ENCODE results near the gene CEP170B. TPM values are rescaled to one million over a fixed set of nuclear protein-coding genes. Genes with fewer than 3 reads are reported as not detected.
A peak's percentile ranks its signal among the peaks of the same experiment; 100 is the strongest.
"Not testable (repeated sequence)": the region's sequence is repeated elsewhere in the genome, so short reads cannot be mapped to it uniquely, and the experiment has no call there.

Gene CEP170B
- polyA plus RNA-seq, 3 donors, result 11.1 to 21.6 (median 15.3) TPM

DNA sequence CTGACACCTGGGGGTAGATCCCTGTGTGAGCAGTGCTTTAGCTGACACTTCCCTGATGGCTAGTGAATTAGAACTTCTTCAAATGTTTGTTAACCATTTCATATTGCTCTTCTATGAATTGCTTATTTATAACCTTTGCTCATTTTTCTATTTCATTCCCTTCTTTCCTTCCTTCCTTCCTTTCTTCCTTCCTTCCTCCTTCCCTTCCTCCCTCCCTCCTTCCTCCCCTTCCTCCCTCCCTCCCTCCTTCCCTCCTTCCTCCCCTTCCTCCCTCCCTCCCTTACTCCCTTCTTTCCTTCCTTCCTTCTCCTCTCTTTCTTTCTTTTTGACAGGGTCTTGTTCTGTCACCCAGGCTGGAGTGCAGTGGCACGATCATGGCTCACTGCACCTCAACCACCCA, 23.3 kb upstream of the CEP170B start:
- DNase-seq (ENCODE audit: extremely low read depth in 1 of 11, low read depth in 9 of 11, low spot score in 4 of 11), result no peak

- DNase-seq (ENCODE audit: extremely low read depth in 1 of 11, low read depth in 9 of 11, low spot score in 4 of 11), result no peak
These were observed 22.1 kb upstream of the CEP170B start for GRCh38 chr14:104843006-104843405.

- peak in 2 of 11 donors; percentile 19 to 22 for DNase-seq (ENCODE audit: extremely low read depth in 1 of 11, low read depth in 9 of 11, low spot score in 4 of 11)
These were observed 21.4 kb upstream of the CEP170B start for GRCh38 chr14:104843442-104844305.

DNA sequence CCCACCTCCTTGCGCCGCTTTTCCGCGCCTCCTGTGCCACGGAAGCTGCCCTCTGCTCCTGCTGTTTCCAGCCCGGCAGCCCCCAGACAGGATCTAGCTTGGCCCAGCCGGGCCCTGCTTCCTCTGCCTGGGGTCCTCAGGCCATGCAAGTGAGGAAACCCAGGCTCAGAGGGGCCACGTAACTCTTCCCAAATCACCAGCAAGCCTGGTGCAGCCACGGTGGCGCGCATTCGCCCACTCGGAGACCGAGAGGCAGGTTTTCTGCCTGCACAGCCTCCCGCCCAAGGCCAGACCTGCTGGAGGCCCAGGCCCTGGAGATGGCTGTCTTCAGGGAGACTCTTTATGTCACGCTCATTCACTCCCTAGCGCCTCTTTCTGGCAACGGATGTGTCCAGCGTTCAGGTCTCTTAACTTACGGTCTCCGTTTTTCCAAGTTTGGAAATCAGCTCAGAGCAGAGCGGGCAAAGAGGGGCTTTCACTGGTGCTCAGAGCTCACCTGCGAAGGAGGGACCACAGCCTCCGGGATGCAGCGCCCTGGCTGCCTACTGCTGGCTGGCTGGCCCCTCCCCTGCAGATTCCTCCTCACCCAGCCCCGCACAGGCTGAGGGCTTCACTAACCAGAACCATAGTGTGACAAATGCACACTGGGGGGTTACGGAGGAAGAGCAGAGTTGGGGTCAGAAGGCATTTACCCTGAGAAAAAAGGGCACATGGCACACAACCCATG, 20.6 kb upstream of the CEP170B start:
- DNase-seq (ENCODE audit: extremely low read depth in 1 of 11, low read depth in 9 of 11, low spot score in 4 of 11), result no peak

- DNase-seq (ENCODE audit: extremely low read depth in 1 of 11, low read depth in 9 of 11, low spot score in 4 of 11), result no peak
These were observed 19.9 kb upstream of the CEP170B start for GRCh38 chr14:104845033-104845666.

DNA sequence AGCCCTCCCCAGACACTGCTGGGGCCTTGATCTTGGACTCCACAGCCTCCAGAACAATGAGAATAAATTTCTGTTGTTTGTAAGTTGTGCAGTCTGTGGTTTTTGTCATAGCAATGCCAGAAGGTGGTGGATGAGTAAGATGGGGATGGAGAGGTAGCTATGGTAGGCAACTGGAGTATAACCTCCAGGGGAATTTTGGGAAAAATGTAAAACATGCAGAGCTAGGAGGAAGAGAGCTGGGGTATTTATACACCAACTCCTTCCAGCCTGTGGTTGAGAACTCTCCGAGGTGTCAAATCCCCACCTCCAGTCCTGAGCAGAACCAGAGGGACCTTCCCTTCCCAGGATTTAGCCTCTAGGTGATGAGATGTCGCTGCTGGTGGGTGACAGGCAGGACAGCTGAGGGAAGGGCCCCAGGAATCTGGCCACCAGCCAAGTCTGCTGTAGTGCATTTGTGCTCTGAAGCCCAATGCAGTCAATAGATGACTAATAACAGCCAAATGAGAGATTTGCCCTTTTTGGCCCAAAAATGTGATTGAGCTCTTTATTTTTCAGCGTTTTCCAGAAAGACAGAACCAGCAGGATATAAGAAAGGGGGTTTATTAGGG, 19.1 kb upstream of the CEP170B start:
- DNase-seq (ENCODE audit: extremely low read depth in 1 of 11, low read depth in 9 of 11, low spot score in 4 of 11), result no peak

DNA sequence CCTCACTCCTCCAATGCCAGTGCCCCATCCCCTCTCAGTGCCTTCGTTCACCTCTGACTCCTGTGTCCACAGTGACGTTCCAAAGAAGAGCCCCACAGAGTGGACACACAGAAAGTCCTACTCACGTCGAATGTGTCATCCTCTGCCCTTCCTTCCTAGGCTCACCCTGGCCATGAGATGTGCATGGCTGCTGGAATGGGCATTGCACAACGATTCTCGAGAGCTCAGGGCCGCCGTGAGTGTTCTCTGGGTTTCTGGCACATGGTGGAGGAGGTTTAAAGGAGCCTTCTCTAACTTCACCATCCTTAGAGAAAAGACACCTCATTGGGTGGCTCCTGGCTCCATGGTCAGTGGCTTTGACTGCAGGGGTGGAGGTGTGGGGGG, 12.8 kb upstream of the CEP170B start:
- no peak for DNase-seq (ENCODE audit: extremely low read depth in 1 of 11, low read depth in 9 of 11, low spot score in 4 of 11)

GRCh38 chr14:104855532-104856090, 9.5 kb upstream of the CEP170B start:
- DNase-seq (ENCODE audit: extremely low read depth in 1 of 11, low read depth in 9 of 11, low spot score in 4 of 11), result no peak

DNA sequence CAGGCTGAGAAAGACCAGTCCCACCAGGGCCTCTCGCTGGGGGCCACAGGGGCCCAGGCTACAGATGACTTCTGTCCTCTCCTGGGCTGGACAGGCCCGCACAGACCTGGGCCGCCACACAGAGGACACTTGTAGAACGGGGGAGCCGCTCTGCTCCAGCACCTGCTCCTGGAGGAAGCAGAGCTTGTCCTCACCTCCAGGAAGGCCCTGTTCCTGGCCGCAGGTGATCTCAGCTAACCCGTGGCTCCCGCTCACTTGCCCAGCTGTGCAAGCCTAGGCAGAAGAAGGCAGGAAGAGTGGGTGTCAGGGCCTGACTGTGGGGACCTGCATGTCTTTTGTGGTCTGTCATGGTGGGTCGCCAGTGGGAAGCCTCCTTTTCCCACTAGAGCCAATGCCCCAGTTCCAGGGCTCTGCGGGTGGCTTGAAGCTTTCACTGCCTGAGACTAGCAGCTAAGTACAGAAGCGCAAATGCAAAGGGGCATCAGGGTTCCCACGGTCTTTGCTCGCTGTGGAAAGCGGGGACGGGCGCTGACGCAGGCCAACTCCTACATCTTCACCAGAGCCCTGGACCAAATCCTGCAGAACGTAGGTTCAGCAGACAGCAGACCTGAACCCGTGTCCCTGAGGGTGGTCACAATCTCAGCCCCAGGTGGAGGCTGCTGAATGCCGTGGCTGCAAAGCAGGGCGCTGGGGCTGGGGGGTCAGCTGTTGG, 8.8 kb upstream of the CEP170B start:
- no peak for DNase-seq (ENCODE audit: extremely low read depth in 1 of 11, low read depth in 9 of 11, low spot score in 4 of 11)

DNA sequence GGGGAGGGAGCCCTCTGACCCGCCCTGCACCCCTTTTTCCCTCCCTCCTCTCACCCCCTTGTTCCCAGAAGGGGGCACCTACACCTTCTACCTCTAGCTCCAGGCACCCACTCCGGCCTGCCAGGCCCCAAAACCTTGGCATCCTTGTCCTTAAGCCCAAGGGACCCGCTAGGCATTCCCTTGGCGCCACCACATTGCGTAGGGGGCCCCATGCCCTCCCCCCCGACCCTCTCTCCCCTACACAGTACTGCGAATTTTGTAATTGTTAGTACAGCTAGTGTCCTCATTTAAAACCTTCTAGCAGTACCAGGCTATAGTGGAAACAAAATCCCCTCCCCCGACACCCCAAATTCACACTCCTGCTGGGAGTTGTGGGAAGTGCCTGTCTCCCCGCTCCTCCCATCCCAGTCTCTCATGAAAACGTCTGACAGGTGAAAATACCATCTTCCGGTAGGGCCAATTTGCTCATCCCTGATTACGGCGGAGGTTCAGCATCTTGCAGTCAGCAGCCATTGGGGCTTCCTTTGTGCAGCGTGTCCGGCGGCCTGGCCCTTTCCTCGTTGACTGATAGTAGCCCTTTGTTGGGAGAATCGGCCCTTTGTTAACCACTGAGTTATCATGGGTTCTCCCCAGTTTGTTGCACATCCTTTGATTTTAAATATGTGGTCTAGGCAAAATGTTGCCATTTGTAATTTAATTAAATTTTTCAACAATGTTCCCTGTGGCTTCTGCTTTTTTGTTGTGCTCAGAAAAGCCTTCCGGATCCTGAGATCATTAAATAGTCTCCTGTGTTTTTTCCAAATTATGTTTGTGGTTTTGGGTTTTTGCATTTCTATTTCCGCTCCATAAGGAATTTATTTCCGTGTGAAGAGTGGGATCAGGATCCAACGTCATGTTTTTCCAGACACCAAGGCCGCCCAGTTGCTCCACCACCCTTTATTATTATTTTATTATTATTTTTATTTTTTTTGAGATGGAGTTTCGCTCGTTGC, 7.9 kb upstream of the CEP170B start:
- no peak for DNase-seq (ENCODE audit: extremely low read depth in 1 of 11, low read depth in 9 of 11, low spot score in 4 of 11)

DNA sequence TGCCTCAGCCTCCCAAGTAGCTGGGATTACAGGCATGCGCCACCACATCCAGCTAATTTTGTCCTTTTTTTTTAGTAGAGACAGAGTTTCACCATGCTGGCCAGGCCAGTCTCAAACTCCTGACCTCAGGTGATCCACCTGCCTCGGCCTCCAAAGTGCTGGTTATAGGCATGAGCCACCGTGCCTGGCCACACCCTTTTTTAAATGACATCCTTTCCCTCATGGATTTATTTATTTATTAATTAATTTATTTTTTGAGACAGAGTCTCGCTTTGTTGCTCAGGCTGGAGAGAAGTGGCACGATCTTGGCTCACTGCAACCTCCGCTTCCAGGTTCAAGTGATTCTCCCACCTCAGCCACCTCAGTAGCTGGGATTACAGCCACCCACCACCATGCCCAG, 7.1 kb upstream of the CEP170B start:
- DNase-seq (ENCODE audit: extremely low read depth in 1 of 11, low read depth in 9 of 11, low spot score in 4 of 11), result not testable (repeated sequence)

DNA sequence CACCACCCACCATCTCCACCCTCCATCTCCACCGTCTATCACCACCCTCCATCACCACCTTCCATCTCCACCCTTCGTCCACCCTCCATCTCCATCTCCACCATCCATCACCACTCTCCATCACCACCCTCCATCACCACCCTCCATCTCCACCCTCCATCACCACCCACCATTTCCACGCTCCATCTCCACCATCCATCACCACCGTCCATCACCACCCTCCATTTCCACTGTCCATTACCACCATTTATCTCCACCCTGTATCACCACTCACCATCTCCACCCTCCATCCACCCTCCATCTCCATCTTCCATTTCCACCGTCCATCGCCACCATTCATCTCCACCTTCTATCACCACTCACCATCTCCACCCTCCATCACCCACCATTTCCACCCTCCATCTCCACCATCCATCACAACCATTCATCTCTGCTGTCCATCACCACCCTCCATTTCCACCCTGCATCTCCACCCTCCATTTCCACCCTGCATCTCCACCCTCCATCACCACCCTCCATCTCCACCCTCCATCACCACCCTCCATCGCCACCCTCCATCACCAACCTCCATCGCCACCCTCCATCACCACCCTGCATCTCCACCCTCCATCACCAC, 6.1 kb upstream of the CEP170B start:
- DNase-seq (ENCODE audit: extremely low read depth in 1 of 11, low read depth in 9 of 11, low spot score in 4 of 11), result no peak

- no peak for DNase-seq (ENCODE audit: extremely low read depth in 1 of 11, low read depth in 9 of 11, low spot score in 4 of 11)
These were observed 5.2 kb upstream of the CEP170B start for GRCh38 chr14:104859900-104860299.

- no peak for DNase-seq (ENCODE audit: extremely low read depth in 1 of 11, low read depth in 9 of 11, low spot score in 4 of 11)
These were observed 4.7 kb upstream of the CEP170B start for GRCh38 chr14:104860414-104860813.

- no peak for DNase-seq (ENCODE audit: extremely low read depth in 1 of 11, low read depth in 9 of 11, low spot score in 4 of 11)
These were observed 1.8 kb upstream of the CEP170B start for GRCh38 chr14:104863131-104863862.

DNA sequence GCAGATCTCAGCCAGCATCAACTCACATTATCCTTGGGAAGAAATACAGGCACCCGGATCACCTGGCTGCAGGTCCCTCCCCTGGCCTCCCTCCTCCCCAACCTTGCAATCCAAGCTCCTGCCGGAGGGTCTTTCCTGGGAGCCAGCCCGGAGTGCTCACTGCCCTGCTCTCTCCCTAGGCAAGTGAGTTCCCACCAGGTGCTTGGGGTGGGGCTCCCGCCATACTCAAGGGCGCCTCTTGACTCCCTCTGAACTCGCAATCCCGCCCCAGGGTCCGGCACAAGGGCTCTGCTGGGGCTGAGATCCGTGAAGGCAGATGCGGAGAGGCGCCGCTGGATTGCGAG, 1.2 kb upstream of the CEP170B start:
- no peak for DNase-seq (ENCODE audit: extremely low read depth in 1 of 11, low read depth in 9 of 11, low spot score in 4 of 11)
